M059J (cell line): Measurements from ENCODE around the gene TDRD9. TPM values are rescaled to one million over a fixed set of nuclear protein-coding genes. Genes with fewer than 3 reads are reported as not detected.

Source experiments
- DNase-seq: peaks from one replicate; pipeline ENCODE4 v3.0.0-alpha.2; 2012; ENCODE audit warnings: low read depth
- total RNA-seq: library from RNA; depleted of rRNA; stranded (reverse); fragments of >200 nt; shearing (Covaris generic); gene quantifications from 2 replicates; pipeline ENCODE4 v1.2.3, GENCODE V29; 2014

TDRD9 gene
- total RNA-seq, 1 experiment from 2014 or later: not detected

GRCh38 chr14:103980623-103981238, 52.5 kb downstream of the TDRD9 start:
- peak; percentile 14 for DNase-seq

- DNase-seq: no peak
Observed at GRCh38 chr14:103984196-103984595, 55.9 kb downstream of the TDRD9 start.

- DNase-seq: no peak
Observed at GRCh38 chr14:103989034-103989433, 60.8 kb downstream of the TDRD9 start.

- DNase-seq: no peak
Observed at GRCh38 chr14:103989964-103990363, 61.7 kb downstream of the TDRD9 start.

- DNase-seq: peak; percentile 3
Observed at GRCh38 chr14:103994535-103995184, 66.4 kb downstream of the TDRD9 start.

GRCh38 chr14:103995876-103996275, 67.6 kb downstream of the TDRD9 start:
- DNase-seq: no peak

- no peak for DNase-seq
Observed at GRCh38 chr14:103997391-103997790, 69.1 kb downstream of the TDRD9 start.

- no peak for DNase-seq
Observed at GRCh38 chr14:103998027-103998426, 69.8 kb downstream of the TDRD9 start.

- DNase-seq: no peak
Observed at GRCh38 chr14:103999795-104000440, 71.7 kb downstream of the TDRD9 start.

- no peak for DNase-seq
Observed at GRCh38 chr14:104001003-104001402, 72.7 kb downstream of the TDRD9 start.

GRCh38 chr14:104003616-104004015, 75.4 kb downstream of the TDRD9 start:
- DNase-seq: no peak

- no peak for DNase-seq
Observed at GRCh38 chr14:104004849-104005248, 76.6 kb downstream of the TDRD9 start.

GRCh38 chr14:104005489-104005888, 77.2 kb downstream of the TDRD9 start:
- no peak for DNase-seq

- no peak for DNase-seq
Observed at GRCh38 chr14:104007121-104007520, 78.9 kb downstream of the TDRD9 start.

GRCh38 chr14:104009297-104009696, 81.0 kb downstream of the TDRD9 start:
- peak; percentile 3 for DNase-seq

GRCh38 chr14:104011824-104012517, 83.7 kb downstream of the TDRD9 start:
- DNase-seq: no peak

- DNase-seq: no peak
Observed at GRCh38 chr14:104014764-104015163, 86.5 kb downstream of the TDRD9 start.

GRCh38 chr14:104016873-104017650, 88.8 kb downstream of the TDRD9 start:
- peak; percentile 15 for DNase-seq

GRCh38 chr14:104019029-104019428, 90.8 kb downstream of the TDRD9 start:
- no peak for DNase-seq

GRCh38 chr14:104019806-104020205, 91.5 kb downstream of the TDRD9 start:
- no peak for DNase-seq

- DNase-seq: no peak
Observed at GRCh38 chr14:104020471-104020870, 92.2 kb downstream of the TDRD9 start.
